Cortex of kidney (tissue), 1 donor: ENCODE data around the gene SLC27A6.
"Not testable (repeated sequence)": the region's sequence is repeated elsewhere in the genome, so short reads cannot be mapped to it uniquely, and the experiment has no call there.

Source experiments
- DNase-seq: peaks from one replicate; lab custom pipeline; 2025; lab: John Stamatoyannopoulos, UW

SLC27A6 gene

DNA sequence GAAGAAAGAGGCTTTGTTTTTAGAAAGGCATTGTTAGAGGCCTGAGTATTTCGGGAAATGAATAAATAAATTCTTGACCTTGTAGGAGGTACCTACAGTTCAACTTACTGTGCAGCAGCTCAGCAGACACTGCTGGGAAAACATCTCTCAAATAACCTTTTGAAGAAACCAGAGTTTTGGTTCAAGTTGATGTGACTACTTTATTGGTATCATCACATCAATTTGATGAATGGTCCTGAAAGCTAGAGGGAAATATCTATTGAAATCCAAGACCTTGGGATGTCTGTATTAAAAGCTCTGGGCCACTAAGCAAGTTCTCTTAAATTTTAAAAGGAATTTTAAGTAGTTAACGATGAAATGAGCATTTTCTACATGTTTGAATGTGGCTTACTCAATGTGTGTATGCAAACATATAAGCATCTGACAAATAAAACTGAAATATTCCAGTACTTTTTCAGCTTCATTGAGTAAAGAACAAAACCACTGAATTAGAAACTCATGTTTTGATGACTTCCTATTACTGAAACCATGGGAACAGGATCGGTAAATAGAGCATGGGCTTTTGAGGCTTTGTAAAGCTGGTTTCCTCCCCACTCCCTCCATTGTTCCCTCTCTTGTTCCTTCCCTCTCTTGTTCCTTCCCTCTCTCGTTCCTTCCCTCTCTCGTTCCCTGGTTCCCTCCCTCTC, 36.7 kb downstream of the SLC27A6 start:
- no peak for DNase-seq

DNA sequence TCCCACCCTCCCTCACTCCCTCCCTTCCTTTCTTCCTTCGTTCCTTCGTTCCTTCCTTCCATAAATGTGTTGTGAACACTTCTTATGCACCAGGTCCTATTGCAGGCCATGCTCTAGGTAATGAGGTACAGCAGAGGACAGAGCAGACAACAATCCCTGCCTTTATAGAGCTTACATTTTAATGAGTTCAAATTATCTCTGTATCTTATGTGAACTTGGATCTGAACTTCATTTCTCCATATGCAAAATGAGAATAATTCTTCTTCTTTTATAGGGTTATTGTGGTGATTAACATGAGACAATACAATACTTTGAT, 37.2 kb downstream of the SLC27A6 start:
- no peak for DNase-seq

DNA sequence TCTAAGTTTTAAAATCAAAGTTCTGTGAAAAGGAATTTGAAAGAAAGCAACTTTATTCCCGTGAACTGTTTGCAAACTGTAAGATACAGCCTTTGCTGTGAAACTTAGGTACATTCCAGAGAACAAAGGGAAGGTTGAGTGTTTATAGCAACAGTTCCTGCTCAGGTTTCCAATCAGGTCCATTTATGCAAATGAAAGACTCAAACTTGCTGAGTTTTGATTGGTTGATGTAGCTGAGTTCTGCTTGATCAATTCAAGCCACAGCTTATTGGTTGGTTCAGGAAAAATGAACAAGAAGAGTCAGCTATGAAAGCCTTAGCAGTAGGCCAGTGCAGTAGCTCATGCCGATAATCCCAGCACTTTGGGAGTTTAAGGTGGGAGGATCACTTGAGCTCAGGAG, 37.9 kb downstream of the SLC27A6 start:
- DNase-seq, result no peak

- no peak for DNase-seq
These were observed 48.9 kb downstream of the SLC27A6 start for GRCh38 chr5:129014185-129014584.

DNA sequence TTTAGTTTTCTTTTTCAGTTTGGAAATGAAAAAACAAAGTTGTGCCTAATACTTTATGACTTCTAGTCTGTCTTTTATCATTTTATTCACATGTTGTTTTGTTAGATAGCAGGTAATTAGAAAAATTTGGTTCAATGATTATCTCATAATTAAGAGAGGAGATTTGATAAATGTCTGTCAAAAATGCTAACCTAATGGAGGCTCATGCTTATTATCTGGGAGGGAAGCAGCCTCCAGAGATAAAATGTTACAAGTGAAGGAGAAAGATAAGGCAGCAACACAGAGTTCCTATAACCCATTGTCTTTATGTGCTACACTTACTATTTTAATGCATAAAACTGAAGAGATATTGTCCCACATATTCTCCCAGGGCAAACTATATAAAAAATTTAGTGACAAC, 53.5 kb downstream of the SLC27A6 start:
- DNase-seq, result no peak

GRCh38 chr5:129019401-129019908, 54.2 kb downstream of the SLC27A6 start:
- DNase-seq, result no peak

- DNase-seq, result no peak
These were observed 55.4 kb downstream of the SLC27A6 start for GRCh38 chr5:129020683-129021082.

DNA sequence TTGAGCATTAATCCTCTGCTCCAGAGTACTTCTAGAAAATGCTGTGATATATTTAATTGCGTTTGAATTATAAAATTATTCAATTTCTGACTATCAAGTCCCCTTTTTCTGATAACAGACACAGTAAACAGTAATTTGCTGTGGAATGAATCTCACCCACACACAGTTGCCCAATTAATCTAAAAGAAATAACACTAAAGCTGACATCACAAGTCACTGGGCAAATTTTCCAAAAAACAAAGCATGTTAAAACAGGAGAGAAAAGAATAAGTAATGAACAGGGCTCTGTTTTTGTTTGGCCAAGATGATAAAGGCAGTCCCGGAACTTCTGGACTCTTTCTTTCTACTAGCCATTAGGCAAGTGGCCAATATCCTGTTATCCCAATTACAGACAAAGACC, 56.5 kb downstream of the SLC27A6 start:
- DNase-seq, result no peak

DNA sequence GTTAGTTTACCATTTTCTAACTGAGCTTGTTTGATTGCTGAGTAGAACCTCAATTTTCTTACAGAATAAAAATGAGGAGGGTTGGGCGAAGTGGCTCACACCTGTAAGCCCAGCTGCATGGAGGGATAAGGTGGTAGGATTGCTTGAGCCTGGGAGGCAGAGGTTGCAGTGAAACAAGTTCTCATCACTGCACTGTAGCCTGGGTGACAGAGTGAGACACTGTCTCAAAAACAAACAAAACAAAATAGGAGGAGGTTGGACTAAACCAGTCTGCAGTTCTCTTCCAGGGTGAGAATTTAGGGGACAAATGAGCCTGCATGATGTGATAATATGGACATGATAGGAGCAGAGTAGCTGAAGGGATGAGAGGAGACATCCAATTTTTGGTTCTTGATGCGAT, 57.3 kb downstream of the SLC27A6 start:
- DNase-seq, result no peak

- no peak for DNase-seq
These were observed 62.0 kb downstream of the SLC27A6 start for GRCh38 chr5:129027260-129027659.

DNA sequence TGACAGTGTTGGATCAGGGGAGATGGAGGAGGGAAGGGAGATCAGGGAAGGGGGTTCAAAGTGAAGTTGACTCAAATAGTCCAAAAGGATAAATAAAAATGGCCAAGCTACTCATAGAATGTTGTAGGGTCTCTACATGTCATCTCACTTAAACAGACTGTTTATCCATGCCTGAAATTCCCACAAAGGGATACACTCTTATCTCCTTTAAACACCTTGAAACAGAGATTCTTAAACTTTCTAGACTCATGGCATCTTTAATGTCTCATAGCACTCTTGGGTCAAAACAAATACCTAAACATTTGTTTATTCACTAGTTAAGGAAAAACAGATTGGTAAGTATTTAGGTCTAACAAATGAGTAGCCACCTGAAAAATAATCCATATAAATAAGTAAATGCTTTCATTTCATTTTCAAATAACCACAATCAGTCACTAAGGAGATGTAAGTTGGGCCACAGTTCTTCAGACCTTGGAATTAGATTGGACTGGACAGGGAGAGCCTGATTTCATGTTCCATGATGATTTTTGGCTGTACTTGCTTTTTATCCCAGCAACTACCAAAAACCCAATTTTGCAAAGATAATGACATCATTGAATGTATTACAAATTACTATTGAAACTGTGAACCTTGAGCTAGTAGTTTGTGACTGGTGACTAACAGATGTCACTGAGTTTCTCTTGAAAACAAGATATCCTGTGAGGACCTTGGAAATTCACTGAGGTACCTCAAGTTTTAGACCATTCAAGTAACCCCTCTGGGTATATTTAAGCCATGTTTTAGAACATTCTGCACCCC, 66.8 kb downstream of the SLC27A6 start:
- no peak for DNase-seq

GRCh38 chr5:129036257-129036656, 71.0 kb downstream of the SLC27A6 start:
- DNase-seq, result not testable (repeated sequence)

- DNase-seq, result no peak
These were observed 76.1 kb downstream of the SLC27A6 start for GRCh38 chr5:129041196-129041881.

- DNase-seq, result no peak
These were observed 77.0 kb downstream of the SLC27A6 start for GRCh38 chr5:129042306-129042705.

DNA sequence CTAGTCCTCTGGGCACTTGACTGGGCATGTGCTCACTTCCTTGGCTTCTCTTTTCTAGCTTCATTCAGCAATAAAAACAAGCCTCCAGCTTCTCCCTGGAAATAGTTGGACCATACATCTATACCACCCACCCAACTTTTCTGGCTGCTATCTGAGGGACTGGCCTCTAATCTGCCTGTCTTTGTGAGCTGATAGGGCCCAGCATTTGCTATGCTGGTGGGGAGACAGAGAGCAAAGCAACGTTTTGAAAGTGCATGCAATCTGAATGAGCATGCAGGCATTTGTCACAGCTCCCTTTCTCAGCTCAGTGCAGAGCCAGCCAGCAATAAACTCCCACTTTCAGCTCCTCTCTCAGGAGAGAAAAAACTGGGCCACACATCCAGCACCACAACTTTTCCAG, 78.6 kb downstream of the SLC27A6 start:
- DNase-seq, result no peak

- DNase-seq, result no peak
These were observed 80.9 kb downstream of the SLC27A6 start for GRCh38 chr5:129046151-129046550.

DNA sequence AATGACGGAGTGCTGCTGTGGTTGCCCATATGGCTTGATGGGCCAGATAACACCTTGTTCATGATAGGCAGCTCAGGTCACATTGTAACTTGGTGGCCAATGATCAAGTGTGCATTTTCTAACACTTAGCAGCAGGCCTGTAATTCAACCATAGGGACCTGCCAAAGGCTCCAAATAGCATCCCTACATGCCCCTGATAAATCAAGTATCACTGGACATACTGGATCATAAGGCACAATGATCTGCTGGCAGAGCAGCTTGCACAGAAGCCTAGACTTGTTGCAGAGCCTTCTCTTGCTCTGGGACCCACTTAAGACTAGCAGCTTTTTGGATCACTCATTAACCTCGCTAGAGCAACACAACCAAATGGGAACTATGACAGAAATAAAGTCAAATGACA, 83.2 kb downstream of the SLC27A6 start:
- no peak for DNase-seq

DNA sequence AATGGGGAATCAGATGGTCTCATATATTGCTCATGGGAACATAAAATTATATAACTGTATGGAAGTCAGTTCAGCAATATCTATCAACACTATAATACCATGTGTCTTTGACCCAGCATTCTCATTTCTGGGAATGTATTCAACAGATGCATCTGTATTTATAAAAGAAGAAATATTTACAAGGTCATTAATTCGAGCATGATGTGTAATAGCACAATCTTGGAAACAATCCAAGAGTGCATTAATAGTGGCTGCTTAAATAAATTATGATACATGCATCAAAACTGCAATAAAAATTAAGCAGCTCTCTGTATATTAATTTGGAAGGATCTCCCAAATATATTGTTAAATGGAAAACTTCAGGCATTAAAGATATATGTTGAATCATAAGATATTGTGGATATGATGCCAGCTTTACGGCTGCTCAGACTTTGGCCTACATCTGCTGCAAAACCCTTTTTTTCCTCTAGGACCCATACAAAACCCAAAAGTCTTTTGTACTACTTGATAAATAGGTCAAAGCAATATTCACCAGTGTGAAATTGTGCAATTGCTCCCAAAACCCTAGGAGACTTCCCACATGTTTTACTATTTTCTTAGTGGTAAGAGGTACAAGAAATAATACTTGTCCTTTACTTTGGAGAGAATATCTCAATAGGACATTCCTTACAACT, 84.0 kb downstream of the SLC27A6 start:
- DNase-seq, result no peak

DNA sequence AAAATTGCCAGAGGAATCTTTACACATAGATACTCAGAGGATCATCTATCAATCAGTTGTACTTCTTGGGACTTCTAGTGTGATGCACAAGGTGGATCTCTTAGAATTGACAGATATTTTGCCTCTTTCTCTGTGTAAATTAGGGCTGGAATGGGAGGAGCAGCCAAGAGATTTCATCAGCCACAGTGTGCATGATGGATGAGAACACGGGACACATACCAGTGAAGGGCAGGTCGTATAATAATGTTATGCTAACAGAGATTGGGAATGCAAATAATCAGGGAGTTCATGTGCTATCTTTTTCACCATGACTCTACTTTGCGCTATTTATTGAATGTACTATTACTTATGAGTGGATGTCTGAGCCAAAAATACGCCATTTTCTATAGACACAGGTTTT, 86.0 kb downstream of the SLC27A6 start:
- no peak for DNase-seq

- DNase-seq, result no peak
These were observed 88.2 kb downstream of the SLC27A6 start for GRCh38 chr5:129053438-129053837.

- no peak for DNase-seq
These were observed 92.0 kb downstream of the SLC27A6 start for GRCh38 chr5:129057329-129057728.

GRCh38 chr5:129061849-129062248, 96.6 kb downstream of the SLC27A6 start:
- no peak for DNase-seq
